GM10266 (cell line): ENCODE measurements around the gene COL9A2.

Source experiments
- DNase-seq: peaks from one replicate; pipeline ENCODE4 v3.0.0; 2012; ENCODE audit errors: extremely low spot score
- CTCF ChIP-seq: IDR thresholded peaks from 2 replicates; pipeline ENCODE4 v1.5.1; 2012; ENCODE audit warnings: mild to moderate bottlenecking, low read depth; ENCODE audit not compliant: control insufficient read depth, insufficient read depth; ENCODE audit errors: missing control alignments

COL9A2 gene

GRCh38 chr1:40276122-40276521, 41.0 kb downstream of the COL9A2 start:
- TF ChIP-seq CTCF = no peak

GRCh38 chr1:40274331-40274730, 42.8 kb downstream of the COL9A2 start:
- no peak for TF ChIP-seq CTCF
- no peak for DNase-seq

More at GRCh38 chr1:40276122-40276521, 41.0 kb downstream of the COL9A2 start:
- DNase-seq = no peak

GRCh38 chr1:40273547-40274166, 43.4 kb downstream of the COL9A2 start:
- no peak for TF ChIP-seq CTCF

GRCh38 chr1:40272653-40273213, 44.4 kb downstream of the COL9A2 start:
- DNase-seq = no peak
- no peak for TF ChIP-seq CTCF

More at GRCh38 chr1:40273547-40274166, 43.4 kb downstream of the COL9A2 start:
- DNase-seq = no peak

GRCh38 chr1:40270152-40270834, 46.8 kb downstream of the COL9A2 start:
- TF ChIP-seq CTCF = no peak
- DNase-seq = no peak

- no peak for TF ChIP-seq CTCF
- no peak for DNase-seq
Observed at GRCh38 chr1:40268211-40268610, 48.9 kb downstream of the COL9A2 start.

GRCh38 chr1:40267767-40268187, 49.3 kb downstream of the COL9A2 start:
- no peak for DNase-seq
- no peak for TF ChIP-seq CTCF
